NB4 (cell line): ENCODE results near the gene HDAC3.

Experiments
- MYC ChIP-seq: IDR thresholded peaks from 2 replicates; pipeline ENCODE4 v1.6.1; 2011; ENCODE audit warnings: low read depth, low read length
- POLR2A ChIP-seq: IDR thresholded peaks from 2 replicates; pipeline ENCODE4 v1.6.1; 2011; ENCODE audit warnings: mild to moderate bottlenecking; ENCODE audit not compliant: insufficient read length; ENCODE audit errors: extremely low read depth
- TF ChIP-seq, protein P1 (sequence below): IDR thresholded peaks from one replicate; pipeline ENCODE4 v1.5.1; 2012; ENCODE audit warnings: low read depth, low read length
- TF ChIP-seq, protein P2 (sequence below): IDR thresholded peaks from 2 replicates; pipeline ENCODE4 v1.6.1; 2011; ENCODE audit warnings: low read depth, low read length

DNA sequence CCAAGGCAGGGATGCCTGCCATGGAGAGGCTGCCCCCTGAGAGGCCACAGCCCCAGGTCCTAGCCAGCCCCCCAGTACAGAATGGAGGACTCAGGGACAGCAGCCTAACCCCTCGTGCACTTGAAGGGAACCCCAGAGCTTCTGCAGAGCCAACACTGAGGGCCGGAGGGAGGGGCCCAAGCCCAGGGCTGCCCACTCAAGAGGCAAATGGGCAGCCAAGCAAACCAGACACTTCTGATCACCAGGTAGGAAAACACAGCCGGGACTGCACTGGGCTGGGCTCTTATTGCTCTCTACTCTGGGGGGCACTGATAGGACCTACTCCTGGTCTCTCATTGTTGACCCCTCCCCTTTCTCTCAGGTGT, 3.4 kb upstream of the HDAC3 start:
- TF ChIP-seq, protein P1, sequence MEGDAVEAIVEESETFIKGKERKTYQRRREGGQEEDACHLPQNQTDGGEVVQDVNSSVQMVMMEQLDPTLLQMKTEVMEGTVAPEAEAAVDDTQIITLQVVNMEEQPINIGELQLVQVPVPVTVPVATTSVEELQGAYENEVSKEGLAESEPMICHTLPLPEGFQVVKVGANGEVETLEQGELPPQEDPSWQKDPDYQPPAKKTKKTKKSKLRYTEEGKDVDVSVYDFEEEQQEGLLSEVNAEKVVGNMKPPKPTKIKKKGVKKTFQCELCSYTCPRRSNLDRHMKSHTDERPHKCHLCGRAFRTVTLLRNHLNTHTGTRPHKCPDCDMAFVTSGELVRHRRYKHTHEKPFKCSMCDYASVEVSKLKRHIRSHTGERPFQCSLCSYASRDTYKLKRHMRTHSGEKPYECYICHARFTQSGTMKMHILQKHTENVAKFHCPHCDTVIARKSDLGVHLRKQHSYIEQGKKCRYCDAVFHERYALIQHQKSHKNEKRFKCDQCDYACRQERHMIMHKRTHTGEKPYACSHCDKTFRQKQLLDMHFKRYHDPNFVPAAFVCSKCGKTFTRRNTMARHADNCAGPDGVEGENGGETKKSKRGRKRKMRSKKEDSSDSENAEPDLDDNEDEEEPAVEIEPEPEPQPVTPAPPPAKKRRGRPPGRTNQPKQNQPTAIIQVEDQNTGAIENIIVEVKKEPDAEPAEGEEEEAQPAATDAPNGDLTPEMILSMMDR, result no peak
- TF ChIP-seq POLR2A (no peak), MYC (no peak)
- TF ChIP-seq, protein P2, sequence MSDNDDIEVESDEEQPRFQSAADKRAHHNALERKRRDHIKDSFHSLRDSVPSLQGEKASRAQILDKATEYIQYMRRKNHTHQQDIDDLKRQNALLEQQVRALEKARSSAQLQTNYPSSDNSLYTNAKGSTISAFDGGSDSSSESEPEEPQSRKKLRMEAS, result no peak
